Activated CD4-positive, alpha-beta T cell treated with anti-CD3 and anti-CD28 coated beads, Interleukin-2, amount 50 U/mL, for 4 hours (primary cell): ENCODE measurements around the gene UNC5B.

Experiments used
- DNase-seq, 2 experiments: peaks; one replicate each; pipeline ENCODE4 v3.0.0-alpha.2; 2020

The UNC5B gene

GRCh38 chr10:71302874-71303568 is 90.7 kb downstream of the UNC5B start:
- DNase-seq, result no peak

- no peak for DNase-seq
Measured at GRCh38 chr10:71303569-71303907, 91.2 kb downstream of the UNC5B start.

GRCh38 chr10:71304914-71305313 is 92.5 kb downstream of the UNC5B start:
- DNase-seq, result no peak

GRCh38 chr10:71306979-71307378 is 94.6 kb downstream of the UNC5B start:
- no peak for DNase-seq

- no peak for DNase-seq
Measured at GRCh38 chr10:71307469-71308085, 95.2 kb downstream of the UNC5B start.

- no peak for DNase-seq
Measured at GRCh38 chr10:71308244-71308643, 95.9 kb downstream of the UNC5B start.

GRCh38 chr10:71308985-71309384 is 96.6 kb downstream of the UNC5B start:
- no peak for DNase-seq

- no peak for DNase-seq
Measured at GRCh38 chr10:71309919-71310318, 97.5 kb downstream of the UNC5B start.

- DNase-seq, result no peak
Measured at GRCh38 chr10:71312220-71312619, 99.8 kb downstream of the UNC5B start.

- DNase-seq, result no peak
Measured at GRCh38 chr10:71312811-71313789, 100.7 kb downstream of the UNC5B start.

- DNase-seq, result peak; percentile 49 to 52
Measured at GRCh38 chr10:71314028-71314693, 101.8 kb downstream of the UNC5B start.

- DNase-seq, result no peak
Measured at GRCh38 chr10:71314694-71315225, 102.4 kb downstream of the UNC5B start.

GRCh38 chr10:71316056-71316785 is 103.9 kb downstream of the UNC5B start:
- no peak for DNase-seq

- no peak for DNase-seq
Measured at GRCh38 chr10:71316786-71317160, 104.4 kb downstream of the UNC5B start.

GRCh38 chr10:71317739-71318138 is 105.4 kb downstream of the UNC5B start:
- DNase-seq, result no peak

GRCh38 chr10:71319042-71319799 is 106.9 kb downstream of the UNC5B start, which contains the start of gene SLC29A3:
SLC29A3 (plus strand) TSS chr10:71319259; CDS start chr10:71319310, 51 bp downstream.
- peak; percentile 81 to 86 for DNase-seq

GRCh38 chr10:71319800-71320392 is 107.5 kb downstream of the UNC5B start:
- no peak for DNase-seq

GRCh38 chr10:71320592-71320991 is 108.2 kb downstream of the UNC5B start:
- DNase-seq, result no peak

- no peak for DNase-seq
Measured at GRCh38 chr10:71321386-71321785, 109.0 kb downstream of the UNC5B start.

- DNase-seq, result no peak
Measured at GRCh38 chr10:71323407-71323806, 111.0 kb downstream of the UNC5B start.

GRCh38 chr10:71324743-71325142 is 112.4 kb downstream of the UNC5B start:
- DNase-seq, result no peak
